ENCODE measurements around the gene KCTD20.

DNA sequence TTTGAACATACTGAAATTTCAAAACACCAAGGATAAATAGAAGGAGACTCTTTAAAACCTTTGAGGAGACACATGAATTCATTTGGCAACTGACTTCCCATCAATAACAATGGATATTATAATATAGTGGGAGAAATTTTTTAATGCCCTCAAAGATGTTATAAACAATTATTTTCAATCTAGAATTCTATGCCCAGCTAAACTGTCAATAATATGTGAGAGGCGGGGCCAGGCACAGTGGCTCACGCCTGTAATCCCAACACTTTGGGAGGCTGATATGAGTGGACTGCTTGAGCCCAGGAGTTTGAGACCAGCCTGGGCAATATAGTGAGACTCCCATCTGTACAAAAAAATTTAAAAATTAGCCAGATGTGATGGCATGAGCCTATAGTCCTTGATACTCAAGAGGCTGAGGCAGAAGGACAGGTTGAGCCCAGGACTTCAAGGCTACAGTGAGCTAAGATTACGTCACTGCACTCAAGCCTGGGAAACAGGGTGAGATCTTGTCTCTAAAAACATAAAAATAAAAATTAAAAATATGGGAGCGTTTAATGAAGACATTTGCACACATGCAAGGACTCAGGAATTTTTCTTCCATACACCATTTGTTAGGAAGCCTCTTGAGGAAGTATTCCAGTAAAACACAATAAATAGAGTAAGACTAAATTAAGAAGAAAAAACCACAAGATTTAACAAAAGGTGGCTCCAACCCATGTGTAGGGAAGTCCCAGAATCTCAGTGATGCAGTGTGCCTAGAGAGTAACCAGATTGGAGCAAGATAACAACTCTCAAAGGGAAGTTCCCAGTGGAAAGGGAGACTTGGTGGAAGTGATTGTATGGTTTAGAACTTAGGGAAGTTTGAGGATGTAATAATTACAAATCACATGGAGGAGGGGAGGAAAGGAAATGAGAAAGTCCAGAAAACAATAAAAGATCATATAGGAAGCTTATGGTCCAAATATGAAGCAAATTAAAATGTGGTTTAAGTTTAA, 29.0 kb upstream of the KCTD20 start:
- TF ChIP-seq, protein P1, sequence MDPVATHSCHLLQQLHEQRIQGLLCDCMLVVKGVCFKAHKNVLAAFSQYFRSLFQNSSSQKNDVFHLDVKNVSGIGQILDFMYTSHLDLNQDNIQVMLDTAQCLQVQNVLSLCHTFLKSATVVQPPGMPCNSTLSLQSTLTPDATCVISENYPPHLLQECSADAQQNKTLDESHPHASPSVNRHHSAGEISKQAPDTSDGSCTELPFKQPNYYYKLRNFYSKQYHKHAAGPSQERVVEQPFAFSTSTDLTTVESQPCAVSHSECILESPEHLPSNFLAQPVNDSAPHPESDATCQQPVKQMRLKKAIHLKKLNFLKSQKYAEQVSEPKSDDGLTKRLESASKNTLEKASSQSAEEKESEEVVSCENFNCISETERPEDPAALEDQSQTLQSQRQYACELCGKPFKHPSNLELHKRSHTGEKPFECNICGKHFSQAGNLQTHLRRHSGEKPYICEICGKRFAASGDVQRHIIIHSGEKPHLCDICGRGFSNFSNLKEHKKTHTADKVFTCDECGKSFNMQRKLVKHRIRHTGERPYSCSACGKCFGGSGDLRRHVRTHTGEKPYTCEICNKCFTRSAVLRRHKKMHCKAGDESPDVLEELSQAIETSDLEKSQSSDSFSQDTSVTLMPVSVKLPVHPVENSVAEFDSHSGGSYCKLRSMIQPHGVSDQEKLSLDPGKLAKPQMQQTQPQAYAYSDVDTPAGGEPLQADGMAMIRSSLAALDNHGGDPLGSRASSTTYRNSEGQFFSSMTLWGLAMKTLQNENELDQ (tag by site-specific recombination; IDR thresholded peaks at IDR 0.05; ENCODE audit: low read depth) = no peak
- TF ChIP-seq, protein P2, sequence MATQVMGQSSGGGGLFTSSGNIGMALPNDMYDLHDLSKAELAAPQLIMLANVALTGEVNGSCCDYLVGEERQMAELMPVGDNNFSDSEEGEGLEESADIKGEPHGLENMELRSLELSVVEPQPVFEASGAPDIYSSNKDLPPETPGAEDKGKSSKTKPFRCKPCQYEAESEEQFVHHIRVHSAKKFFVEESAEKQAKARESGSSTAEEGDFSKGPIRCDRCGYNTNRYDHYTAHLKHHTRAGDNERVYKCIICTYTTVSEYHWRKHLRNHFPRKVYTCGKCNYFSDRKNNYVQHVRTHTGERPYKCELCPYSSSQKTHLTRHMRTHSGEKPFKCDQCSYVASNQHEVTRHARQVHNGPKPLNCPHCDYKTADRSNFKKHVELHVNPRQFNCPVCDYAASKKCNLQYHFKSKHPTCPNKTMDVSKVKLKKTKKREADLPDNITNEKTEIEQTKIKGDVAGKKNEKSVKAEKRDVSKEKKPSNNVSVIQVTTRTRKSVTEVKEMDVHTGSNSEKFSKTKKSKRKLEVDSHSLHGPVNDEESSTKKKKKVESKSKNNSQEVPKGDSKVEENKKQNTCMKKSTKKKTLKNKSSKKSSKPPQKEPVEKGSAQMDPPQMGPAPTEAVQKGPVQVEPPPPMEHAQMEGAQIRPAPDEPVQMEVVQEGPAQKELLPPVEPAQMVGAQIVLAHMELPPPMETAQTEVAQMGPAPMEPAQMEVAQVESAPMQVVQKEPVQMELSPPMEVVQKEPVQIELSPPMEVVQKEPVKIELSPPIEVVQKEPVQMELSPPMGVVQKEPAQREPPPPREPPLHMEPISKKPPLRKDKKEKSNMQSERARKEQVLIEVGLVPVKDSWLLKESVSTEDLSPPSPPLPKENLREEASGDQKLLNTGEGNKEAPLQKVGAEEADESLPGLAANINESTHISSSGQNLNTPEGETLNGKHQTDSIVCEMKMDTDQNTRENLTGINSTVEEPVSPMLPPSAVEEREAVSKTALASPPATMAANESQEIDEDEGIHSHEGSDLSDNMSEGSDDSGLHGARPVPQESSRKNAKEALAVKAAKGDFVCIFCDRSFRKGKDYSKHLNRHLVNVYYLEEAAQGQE (tag by site-specific recombination; IDR thresholded peaks at IDR 0.05) = no peak
- TF ChIP-seq ZNF202 (tag by site-specific recombination; IDR thresholded peaks at IDR 0.05; ENCODE audit: borderline replicate concordance) = no peak
- no peak for TF ChIP-seq ZNF133 (tag by site-specific recombination; IDR thresholded peaks at IDR 0.05)
- TF ChIP-seq, protein P3, sequence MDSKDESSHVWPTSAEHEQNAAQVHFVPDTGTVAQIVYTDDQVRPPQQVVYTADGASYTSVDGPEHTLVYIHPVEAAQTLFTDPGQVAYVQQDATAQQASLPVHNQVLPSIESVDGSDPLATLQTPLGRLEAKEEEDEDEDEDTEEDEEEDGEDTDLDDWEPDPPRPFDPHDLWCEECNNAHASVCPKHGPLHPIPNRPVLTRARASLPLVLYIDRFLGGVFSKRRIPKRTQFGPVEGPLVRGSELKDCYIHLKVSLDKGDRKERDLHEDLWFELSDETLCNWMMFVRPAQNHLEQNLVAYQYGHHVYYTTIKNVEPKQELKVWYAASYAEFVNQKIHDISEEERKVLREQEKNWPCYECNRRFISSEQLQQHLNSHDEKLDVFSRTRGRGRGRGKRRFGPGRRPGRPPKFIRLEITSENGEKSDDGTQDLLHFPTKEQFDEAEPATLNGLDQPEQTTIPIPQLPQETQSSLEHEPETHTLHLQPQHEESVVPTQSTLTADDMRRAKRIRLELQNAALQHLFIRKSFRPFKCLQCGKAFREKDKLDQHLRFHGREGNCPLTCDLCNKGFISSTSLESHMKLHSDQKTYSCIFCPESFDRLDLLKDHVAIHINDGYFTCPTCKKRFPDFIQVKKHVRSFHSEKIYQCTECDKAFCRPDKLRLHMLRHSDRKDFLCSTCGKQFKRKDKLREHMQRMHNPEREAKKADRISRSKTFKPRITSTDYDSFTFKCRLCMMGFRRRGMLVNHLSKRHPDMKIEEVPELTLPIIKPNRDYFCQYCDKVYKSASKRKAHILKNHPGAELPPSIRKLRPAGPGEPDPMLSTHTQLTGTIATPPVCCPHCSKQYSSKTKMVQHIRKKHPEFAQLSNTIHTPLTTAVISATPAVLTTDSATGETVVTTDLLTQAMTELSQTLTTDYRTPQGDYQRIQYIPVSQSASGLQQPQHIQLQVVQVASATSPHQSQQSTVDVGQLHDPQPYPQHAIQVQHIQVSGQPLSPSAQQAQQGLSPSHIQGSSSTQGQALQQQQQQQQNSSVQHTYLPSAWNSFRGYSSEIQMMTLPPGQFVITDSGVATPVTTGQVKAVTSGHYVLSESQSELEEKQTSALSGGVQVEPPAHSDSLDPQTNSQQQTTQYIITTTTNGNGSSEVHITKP (tag by site-specific recombination; IDR thresholded peaks at IDR 0.05) = no peak
- TF ChIP-seq, protein P4, sequence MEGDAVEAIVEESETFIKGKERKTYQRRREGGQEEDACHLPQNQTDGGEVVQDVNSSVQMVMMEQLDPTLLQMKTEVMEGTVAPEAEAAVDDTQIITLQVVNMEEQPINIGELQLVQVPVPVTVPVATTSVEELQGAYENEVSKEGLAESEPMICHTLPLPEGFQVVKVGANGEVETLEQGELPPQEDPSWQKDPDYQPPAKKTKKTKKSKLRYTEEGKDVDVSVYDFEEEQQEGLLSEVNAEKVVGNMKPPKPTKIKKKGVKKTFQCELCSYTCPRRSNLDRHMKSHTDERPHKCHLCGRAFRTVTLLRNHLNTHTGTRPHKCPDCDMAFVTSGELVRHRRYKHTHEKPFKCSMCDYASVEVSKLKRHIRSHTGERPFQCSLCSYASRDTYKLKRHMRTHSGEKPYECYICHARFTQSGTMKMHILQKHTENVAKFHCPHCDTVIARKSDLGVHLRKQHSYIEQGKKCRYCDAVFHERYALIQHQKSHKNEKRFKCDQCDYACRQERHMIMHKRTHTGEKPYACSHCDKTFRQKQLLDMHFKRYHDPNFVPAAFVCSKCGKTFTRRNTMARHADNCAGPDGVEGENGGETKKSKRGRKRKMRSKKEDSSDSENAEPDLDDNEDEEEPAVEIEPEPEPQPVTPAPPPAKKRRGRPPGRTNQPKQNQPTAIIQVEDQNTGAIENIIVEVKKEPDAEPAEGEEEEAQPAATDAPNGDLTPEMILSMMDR (tag by site-specific recombination; IDR thresholded peaks at IDR 0.05) = no peak
- no peak for TF ChIP-seq BCL11A (tag by site-specific recombination; IDR thresholded peaks at IDR 0.05; ENCODE audit: low read depth)
- TF ChIP-seq ZFP69B (tag by site-specific recombination; IDR thresholded peaks at IDR 0.05) = no peak
